T47D (cell line): Measurements from ENCODE around the gene HMCES.
"Not testable (repeated sequence)": the region's sequence is repeated elsewhere in the genome, so short reads cannot be mapped to it uniquely, and the experiment has no call there.

Experiments
- DNase-seq, 2 experiments: peaks; one replicate each; pipeline versions ENCODE4 v3.0.0 to v3.0.0-alpha.2; 2011 to 2012; ENCODE audit warnings: low read depth in 1 of 2, low spot score in 1 of 2
- JUND ChIP-seq: IDR thresholded peaks from 2 replicates; pipeline ENCODE4 v1.6.1; 2012; ENCODE audit warnings: low read depth
- in situ Hi-C: cut with HindIII; loops from 2 replicates; pipeline ENCODE4 v1.10.0; 2016; ENCODE audit warnings: low sequenced_read_pairs, low pct_unique_long_range_greater_than_20kb

The HMCES gene

DNA sequence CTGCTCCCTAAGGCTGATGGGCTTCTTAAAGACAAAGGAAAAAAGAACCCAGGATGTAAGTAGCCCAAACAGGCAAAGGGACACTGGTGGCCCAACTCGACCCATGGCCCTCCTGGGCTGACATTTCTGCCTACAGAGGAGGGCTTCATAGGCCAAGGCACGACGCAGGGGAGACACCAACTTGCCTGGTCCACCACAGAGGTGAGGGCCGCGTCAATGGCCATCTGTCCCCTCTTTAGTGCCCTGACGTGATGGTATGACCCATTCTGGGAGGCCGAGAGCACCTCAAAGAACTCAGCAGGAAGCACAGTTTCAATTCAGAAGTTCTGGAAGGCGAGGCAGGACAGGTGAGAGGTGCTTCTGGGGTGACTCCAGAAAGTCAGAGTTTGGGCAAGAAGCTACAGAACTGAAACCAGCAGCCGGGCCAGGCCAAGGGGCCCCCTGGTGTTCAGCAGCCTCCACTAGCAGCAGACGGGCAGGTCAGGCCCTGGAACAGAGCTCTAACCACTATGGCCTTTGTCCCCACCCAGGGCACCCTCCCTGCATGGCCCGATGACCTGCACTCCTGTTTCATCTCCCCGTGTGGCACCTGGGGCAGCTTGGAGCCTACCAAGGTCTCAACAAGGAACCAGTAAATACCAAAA is 45.1 kb downstream of the HMCES start:
- no peak for DNase-seq
- in situ Hi-C loops, result no loop called here
- no peak for TF ChIP-seq JUND

DNA sequence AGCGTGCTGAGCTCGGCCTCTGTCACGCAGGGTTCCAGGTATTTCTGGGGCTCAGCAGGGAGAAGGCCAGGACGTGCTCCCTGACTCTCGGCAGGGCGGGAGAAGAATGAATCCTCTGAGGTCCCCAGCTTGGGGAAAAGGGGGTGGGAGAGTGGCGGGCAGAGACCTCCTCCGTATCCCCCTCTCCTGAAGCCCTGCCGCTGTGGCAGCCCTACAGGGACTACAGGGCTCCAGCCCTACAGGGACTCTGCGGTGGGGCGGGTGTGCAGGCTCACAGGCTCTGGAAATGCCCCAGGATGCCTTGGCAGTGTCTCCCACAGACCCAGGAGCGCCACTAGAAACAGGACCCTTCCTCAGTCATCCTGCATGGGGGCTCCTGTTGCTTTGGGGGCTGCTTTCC is 46.2 kb downstream of the HMCES start:
- no peak for DNase-seq
- in situ Hi-C loops, result no loop called here
- TF ChIP-seq JUND, result no peak

DNA sequence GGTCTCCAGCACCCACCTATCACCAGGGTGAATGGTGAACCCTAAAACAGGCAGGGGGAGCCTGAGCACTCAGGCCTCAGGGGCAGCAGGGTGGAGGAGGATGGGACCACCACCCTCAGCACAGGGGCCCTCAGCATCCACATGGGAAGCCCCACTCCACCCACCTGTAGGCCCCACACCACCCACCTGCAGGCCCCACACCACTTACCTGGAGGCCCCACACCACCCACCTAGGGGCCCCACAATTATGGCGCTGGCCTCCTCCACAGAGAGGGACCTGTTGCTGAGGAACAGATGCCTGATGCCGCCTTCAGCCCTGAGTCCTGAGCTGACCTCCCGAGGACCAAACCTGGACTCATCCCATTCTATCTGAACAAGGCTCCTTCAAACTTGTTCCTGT is 46.7 kb downstream of the HMCES start:
- no peak for TF ChIP-seq JUND
- in situ Hi-C loops, result no loop called here
- DNase-seq, result no peak

DNA sequence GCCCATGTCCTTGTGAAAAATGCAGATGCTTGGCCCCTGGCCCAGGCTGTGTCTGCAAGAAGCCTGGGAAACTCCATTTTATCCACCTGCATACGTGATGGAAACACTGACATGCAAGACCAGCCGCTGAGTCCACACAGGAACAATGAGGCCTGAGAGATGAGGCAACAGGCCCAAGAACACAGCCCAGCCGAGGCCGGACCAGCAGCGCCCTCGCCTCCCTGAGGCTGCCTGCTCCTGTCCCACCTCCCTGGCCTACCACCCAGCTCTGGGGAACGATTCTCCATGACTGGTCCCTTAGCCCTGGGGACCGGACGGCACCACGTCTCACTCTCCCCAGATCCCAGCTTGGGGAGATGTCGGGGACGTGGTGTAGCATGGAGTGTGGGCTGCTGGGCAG is 47.5 kb downstream of the HMCES start:
- no peak for DNase-seq
- no peak for TF ChIP-seq JUND
- in situ Hi-C loops, result no loop called here

DNA sequence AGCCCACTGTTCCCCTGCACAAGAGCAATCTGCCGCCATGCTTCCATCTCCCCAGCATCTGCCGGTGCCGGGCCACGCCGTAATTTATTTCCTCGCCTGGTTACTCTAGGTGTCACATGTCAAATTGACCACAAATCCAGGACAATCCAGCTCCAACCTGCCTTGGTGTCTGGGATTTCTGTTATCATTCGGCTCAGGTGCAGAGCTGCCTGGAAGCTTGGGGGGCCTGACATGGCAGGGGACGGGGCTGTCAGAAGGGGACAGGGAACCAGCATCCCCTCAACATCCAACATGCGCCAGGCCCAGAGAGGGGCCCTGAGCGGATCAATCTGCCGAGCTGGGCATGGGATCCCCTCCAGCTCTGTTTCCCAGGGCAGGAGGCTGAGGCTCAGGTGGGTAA is 47.9 kb downstream of the HMCES start:
- TF ChIP-seq JUND, result no peak
- in situ Hi-C loops, result no loop called here
- DNase-seq, result no peak

DNA sequence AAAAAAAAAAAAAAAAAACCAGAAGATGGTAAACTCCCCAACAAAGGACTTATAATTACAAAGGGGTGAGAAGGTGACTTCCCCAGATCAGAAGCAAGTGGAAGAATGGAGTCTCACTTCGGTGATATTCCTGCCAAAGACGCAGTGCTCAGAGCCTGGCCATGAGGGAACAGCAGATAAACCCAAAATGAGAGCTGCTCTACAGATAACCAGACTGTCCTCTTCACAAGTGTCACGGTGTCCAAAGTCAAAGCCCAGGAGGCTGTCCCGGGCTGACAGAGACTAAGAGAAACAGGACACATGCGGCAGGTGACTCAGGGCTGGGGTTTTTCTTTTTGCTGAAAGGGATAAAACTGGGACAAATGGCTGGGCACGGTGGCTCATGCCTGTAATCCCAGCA is 48.8 kb downstream of the HMCES start:
- in situ Hi-C loops, result no loop called here

DNA sequence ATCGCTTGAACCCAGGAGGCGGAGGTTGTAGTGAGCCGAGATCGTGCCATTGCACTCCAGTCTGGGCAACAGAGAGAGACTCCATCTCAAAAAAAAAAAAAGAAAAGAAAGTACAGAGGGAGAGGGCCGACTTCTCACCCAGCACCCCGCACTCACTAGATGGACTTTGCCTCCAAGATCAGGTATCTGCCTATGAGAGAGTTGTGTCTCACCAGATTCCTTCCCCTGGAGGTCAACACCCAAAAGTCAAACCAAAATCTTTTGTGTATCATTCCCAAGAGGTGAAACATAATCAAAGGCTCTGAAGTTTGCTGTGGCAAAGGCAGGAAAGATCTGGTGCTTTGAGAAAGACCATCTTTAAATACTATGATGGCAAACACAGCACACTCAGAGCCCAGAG is 51.2 kb downstream of the HMCES start:
- in situ Hi-C loops, result no loop called here
- DNase-seq, result no peak
- TF ChIP-seq JUND, result no peak

More for the DNA sequence above, 48.8 kb downstream of the HMCES start:
- DNase-seq, result no peak
- no peak for TF ChIP-seq JUND

DNA sequence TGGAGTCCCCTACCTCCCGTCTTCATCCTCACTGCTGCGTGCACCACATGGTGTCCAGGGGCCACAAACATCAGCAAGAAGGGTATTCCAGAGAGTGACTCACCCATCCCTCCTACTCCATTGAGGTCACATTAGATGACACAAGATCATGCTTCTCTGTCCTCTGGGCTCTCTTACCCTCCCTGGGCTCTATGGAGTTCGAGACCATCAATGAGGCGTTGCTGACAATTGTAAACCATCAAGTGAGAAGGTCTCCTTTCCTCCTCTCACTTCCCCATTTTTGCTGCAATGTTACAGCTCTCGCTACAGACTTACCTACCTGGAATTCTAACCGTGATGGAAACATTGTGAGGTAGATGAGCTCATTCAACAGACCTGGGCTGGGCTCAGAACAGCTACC is 51.7 kb downstream of the HMCES start:
- in situ Hi-C loops, result no loop called here

DNA sequence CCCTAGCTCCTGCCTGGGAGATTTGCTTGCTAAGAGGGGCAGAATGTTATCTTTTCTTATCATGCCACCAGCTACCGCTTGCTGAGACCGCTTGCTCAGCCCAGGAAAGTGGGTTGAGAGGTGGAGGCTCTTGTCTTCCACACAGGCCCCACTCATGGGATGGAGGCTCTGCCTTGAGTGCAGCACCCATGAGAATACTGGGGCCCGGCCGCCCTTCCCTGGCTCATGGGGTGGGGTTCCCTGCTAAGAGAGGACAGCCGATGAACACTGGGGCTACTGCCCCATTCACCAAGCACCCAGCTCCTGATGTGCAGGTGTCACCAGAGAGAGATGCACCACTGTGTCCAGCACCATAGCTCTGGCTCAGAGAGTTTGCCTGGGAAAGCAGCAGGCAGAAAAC is 55.2 kb downstream of the HMCES start:
- no peak for DNase-seq
- in situ Hi-C loops, result no loop called here

More for the DNA sequence above, 51.7 kb downstream of the HMCES start:
- DNase-seq, result no peak
- TF ChIP-seq JUND, result no peak

DNA sequence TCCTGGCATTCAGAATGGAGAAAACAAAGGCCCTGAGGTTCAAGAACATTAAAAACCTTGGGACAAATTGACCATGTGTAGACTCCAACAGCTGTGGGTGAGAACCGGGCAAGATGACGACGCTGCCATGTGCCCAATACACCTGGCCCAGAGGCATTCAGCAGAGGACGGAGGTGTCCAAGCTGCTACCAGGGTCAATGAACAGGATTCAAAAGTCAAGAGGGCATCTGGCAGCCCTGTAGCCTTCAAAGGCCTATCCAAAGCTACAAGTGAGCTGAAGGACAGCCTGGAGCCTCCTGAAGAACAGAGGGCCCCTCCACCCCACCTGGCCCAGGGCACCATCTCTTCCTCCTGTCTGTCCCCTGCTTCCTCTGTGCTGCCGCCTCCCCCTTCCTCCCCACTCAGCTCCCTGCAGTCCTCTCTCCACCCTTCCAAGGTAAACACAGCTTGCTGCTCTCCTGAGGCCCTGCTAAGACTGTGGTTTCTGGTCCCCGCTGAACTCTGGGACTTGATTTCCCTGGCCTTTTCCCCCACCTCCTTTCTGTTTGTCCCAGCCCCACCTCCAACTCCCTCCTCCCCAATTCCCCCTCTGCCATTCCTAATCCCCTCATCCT is 57.5 kb downstream of the HMCES start:
- in situ Hi-C loops, result no loop called here
- TF ChIP-seq JUND, result no peak
- DNase-seq, result no peak

More for the DNA sequence above, 55.2 kb downstream of the HMCES start:
- TF ChIP-seq JUND, result no peak

DNA sequence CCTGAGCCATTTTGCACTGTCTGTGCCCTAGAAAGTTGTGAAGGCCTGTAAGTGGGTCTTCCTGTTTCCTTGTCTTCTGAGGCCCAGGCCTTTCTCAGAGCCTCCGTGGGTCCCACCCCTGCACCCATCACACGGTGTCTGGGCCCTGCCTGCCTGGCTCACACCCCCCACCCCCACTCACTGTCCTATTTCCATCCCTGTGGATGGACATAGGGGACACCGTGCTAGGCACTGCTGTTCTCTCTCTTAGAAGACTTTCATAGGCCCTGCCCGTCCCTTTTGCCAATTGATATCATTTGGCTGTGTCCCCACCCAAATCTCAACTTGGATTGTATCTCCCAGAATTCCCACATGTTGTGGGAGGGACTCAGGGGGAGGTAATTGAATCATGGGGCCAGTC is 59.0 kb downstream of the HMCES start:
- in situ Hi-C loops, DNase-seq: not testable (repeated sequence)

DNA sequence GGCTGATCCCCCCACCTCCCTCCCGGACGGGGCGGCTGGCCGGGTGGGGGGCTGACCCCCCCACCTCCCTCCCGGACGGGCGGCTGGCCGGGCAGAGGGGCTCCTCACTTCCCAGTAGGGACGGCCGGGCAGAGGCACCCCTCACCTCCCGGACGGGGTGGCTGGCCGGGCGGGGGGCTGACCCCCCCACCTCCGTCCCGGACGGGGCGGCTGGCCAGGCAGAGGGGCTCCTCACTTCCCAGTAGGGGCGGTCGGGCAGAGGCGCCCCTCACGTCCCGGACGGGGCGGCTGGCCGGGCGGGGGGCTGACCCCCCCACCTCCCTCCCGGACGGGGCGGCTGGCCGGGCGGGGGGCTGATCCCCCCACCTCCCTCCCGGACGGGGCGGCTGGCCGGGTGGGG is 60.5 kb downstream of the HMCES start:
- in situ Hi-C loops, DNase-seq: not testable (repeated sequence)

DNA sequence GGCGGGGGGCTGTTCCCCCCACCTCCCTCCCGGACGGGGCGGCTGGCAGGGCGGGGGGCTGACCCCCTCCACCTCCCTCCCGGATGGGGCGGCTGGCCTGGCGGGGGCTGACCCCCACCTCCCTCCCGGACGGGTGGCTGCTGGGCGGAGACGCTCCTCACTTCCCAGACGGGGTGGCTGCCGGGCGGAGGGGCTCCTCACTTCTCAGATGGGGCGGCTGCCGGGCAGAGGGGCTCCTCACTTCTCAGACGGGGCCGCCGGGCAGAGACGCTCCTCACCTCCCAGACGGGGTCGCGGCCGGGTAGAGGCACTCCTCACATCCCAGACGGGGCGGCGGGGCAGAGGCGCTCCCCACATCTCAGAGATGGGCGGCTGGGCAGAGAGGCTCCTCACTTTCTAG is 61.2 kb downstream of the HMCES start:
- DNase-seq, in situ Hi-C loops: not testable (repeated sequence)

DNA sequence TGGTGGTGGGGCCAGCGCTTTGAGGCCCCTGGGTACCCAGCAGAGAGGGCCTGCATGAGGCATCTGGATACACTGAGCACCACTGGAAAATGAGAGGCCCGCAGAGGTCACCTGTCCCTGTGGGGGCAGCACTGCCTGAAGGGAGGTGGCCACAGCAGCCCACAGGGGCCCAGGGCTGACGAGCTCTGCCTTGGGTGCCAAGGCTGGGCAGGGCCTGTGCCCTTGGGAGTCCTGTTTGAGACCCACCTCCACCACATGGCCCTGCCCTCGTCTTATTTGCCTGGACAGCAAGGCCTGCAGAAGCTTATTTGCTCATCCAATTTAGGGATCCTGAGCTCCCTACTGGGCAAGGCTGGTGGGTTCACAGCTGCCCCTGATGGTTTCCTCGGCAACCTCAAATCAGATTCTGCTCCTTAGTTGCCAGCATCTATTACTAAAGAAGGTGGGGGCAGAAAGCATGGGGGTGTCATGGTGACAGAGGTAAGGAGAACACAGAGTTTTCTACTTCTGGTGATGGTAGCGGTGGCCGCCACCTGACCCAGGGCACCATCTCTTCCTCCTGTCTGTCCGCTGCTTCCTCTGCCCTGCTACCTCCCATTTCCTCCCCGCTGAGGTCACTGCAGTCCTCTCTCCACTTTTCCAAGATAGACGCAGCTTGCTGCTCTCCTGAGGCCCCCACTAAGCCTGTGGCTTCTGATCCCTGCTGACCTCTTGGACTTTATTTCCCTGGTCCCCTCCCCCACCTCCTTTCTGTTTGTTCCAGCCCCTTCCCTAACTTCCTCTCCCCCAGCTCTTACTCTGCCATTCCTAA is 62.9 kb downstream of the HMCES start:
- in situ Hi-C loops, result no loop called here
- no peak for TF ChIP-seq JUND
- DNase-seq, result no peak
